ENCODE measurements around the gene CAMK2A.

- TF ChIP-seq, protein P1, sequence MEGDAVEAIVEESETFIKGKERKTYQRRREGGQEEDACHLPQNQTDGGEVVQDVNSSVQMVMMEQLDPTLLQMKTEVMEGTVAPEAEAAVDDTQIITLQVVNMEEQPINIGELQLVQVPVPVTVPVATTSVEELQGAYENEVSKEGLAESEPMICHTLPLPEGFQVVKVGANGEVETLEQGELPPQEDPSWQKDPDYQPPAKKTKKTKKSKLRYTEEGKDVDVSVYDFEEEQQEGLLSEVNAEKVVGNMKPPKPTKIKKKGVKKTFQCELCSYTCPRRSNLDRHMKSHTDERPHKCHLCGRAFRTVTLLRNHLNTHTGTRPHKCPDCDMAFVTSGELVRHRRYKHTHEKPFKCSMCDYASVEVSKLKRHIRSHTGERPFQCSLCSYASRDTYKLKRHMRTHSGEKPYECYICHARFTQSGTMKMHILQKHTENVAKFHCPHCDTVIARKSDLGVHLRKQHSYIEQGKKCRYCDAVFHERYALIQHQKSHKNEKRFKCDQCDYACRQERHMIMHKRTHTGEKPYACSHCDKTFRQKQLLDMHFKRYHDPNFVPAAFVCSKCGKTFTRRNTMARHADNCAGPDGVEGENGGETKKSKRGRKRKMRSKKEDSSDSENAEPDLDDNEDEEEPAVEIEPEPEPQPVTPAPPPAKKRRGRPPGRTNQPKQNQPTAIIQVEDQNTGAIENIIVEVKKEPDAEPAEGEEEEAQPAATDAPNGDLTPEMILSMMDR (IDR thresholded peaks at IDR 0.05): no peak
- TF ChIP-seq POLR2A (IDR thresholded peaks at IDR 0.05): no peak
Measured at GRCh38 chr5:150208187-150209098, 81.1 kb downstream of the CAMK2A start.

Measured in testis (tissue), 2 donors.